Subcutaneous adipose tissue (tissue), 4 donors: Measurements from ENCODE around the gene KAT8. TPM values are rescaled to one million over a fixed set of nuclear protein-coding genes. Genes with fewer than 3 reads are reported as not detected.

Experiments
- total RNA-seq, 4 donors: library from RNA; depleted of rRNA; stranded (reverse); fragments of >200 nt; gene quantifications; one replicate each; pipeline ENCODE4 v1.1.0, GENCODE V29; 2016
- TF ChIP-seq, protein P1 (sequence below): fragments of 450-650 bp; IDR thresholded peaks from one replicate; pipeline ENCODE4 v1.5.1; 2016; ENCODE audit warnings: low read depth, mild to moderate bottlenecking, control low read depth, antibody characterized with exemption, moderate library complexity

KAT8 gene
- total RNA-seq, 4 donors from 2014 or later: 42.3 to 71.2 (median 51.9) TPM

DNA sequence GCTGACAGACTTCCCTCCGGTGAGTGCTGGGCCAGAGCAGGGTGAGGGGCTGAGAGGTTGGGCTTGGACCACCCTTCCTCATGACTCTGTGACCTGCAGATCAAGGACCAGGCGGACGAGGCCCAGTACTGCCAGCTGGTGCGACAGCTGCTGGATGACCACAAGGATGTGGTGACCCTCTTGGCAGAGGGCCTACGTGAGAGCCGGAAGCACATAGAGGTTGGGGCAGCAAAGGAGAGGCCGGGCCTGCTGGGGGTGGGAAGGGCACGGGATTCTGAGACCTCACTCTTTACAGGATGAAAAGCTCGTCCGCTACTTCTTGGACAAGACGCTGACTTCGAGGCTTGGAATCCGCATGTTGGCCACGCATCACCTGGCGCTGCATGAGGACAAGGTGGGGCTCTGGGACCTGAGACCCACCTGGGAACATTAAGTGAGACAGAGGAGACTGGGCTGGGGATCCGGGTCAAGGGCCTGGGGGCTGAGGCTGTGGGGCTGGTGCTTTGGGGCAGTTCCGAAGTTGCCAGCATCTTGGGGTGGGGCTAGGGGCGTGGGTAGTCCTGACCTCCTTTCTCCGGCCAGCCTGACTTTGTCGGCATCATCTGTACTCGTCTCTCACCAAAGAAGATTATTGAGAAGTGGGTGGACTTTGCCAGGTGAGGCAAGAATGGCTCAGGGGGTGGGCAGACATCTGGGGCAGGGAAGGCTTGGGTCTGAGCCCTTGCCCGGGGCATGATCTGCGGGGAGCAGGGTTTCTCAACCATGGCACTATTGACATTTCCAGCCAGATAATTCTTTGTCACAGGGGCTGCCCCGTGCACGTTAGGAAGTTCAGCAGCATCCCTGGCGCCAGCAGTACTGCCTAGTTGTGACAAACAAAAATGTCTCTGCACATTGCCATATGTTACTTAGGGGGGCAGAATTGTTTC lies 7.1 kb upstream of the KAT8 start:
- TF ChIP-seq, protein P1, sequence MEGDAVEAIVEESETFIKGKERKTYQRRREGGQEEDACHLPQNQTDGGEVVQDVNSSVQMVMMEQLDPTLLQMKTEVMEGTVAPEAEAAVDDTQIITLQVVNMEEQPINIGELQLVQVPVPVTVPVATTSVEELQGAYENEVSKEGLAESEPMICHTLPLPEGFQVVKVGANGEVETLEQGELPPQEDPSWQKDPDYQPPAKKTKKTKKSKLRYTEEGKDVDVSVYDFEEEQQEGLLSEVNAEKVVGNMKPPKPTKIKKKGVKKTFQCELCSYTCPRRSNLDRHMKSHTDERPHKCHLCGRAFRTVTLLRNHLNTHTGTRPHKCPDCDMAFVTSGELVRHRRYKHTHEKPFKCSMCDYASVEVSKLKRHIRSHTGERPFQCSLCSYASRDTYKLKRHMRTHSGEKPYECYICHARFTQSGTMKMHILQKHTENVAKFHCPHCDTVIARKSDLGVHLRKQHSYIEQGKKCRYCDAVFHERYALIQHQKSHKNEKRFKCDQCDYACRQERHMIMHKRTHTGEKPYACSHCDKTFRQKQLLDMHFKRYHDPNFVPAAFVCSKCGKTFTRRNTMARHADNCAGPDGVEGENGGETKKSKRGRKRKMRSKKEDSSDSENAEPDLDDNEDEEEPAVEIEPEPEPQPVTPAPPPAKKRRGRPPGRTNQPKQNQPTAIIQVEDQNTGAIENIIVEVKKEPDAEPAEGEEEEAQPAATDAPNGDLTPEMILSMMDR: no peak

DNA sequence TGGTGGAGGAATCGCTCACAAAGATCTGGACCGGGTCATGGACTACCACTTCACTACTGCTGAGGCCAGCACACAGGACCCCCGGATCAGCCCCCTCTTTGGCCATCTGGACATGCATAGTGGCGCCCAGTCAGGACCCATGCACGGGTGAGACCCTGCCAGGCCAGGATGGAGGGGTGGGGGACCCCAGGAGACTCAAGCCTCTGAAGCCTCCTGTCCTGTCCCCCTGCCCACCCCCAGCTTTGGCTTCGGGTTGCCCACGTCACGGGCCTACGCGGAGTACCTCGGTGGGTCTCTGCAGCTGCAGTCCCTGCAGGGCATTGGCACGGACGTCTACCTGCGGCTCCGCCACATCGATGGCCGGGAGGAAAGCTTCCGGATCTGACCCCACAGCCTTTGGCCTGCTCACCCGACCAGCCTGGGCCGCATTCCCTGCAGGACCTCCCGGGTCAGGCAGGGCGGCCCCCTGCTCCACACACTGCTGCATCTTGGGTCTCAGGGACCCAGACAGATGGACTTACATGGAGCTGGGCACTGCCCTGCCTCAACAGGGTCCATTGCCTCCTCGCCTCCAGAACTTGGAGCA lies 5.5 kb upstream of the KAT8 start:
- TF ChIP-seq, protein P1: no peak

DNA sequence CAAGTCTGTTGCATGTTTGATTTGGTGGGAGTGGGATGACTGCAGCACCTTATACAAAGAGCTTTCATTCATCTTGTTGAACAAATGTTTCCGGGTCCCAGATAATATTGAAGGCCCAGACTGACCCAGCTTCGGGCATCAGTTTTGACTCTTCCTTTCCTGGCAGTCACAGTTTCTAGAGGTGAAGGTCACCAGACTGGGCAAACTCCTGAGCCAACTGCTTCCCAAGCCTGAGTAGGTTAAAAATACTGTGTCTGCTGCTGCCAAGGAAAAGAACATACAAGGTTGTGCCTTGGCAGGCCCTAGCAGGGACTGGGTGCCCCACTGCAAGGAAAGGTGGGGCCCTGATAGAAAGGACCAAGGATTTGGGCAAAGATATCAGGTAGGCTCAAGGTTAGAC lies 4.8 kb upstream of the KAT8 start:
- TF ChIP-seq, protein P1: no peak

DNA sequence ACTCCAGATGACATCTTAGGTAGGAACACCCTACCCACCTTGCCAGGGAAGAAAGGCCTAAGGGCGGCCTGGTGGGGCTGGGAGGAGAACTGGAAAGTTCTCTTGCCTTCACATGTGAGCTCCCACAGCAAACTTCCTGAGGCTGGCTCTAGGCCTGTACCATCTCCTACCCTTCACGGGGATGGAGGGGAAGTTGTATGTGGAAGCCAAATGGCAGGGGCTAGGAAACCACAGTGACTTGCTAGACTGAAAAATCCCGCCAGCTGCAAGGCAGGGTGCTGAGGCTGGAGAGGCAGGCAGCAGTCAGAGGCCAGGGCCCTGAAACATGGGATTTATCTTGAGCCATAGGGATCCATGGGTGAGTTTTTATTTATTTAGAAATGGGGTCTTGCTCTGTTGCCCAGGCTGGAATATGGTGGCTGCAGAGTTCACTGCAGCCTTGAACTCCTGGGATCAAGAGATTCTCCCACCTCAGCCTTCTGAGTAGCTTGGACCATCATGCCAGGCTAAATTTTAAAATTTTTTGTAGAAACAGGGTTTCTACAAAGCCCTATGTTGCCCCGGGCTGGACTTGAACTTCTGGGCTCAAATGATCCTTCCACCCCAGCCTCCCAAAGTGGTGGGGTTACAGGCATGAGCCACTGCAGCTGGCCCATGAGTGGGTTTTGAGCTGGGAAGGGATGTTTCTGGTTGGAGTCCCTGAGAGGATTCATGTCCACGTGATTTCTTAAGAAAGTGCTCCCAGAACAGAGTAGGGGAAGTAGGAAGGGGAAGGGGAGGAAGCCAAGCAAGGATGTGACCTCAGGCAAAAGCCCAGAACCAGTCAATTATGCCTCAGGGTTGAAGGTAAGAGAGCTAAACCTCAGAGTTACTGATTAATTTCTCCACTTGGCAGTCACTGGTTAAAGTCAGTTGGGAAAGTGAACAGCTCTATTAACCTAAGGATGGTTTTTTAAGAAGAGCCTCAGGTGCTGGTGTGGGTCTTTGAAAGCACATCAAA lies 4.0 kb upstream of the KAT8 start:
- TF ChIP-seq, protein P1: no peak

DNA sequence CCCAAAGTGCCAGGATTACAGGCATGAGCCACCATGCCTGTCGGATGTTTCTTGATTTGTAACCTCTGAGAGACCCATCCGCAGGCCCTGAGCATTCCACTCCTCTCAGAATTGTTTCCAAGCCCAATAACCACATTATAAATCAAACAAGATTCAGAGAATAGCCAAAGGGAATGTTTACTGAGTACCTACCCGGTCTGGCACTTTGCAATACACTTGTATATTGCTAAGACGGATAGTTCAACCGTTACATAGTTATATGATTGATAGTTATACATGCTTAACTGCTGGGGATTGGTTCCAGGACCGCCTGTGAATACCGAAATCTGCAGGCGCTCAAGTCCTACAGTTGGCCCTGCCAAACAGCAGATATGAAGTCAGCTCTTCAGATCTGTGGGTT lies 3.0 kb upstream of the KAT8 start:
- TF ChIP-seq, protein P1: no peak

DNA sequence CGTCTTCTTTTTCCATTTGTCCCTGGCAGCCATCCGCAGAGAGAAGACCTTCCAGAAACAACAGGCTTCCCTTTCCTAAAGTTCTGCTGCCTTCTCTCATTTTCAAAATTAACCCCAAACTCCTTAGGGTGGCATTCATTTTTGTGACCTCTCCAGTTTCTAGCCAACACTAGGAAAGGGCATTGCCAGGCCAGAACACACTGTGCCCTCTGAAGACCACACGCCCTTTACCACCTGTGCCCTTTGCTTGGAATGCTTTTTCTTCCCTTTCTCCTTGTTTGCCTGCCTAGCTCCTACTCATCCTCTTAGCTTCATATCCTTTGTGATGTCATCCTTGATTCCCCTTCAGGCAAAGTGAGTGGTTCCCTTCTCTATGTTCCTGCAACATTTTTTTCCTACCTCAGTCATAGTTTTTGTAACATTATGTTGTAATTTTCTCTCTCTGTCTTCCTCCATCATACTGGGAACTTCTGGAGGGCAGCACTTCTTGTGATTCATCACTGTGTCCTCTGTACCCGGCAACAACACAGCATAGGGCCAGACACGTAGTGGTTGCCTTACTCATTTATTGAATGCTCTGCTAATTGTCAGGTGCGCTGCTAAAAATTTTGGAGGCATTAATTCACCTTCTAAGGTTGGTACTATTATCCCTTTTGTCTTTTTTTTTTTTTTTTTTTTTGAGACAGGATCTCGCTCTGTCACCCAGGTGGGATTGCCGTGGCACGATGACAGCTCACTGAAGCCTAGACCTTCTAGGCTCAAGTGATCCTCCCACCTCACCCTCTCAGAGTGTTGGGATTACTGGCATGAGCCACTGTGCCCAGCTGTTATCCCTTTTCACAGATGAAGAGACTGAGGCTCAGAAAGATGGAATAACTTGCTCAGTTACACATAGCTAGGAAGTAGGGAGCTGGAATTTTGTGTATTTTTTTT lies 1.0 kb downstream of the KAT8 start:
- TF ChIP-seq, protein P1: no peak
